Measurements from ENCODE around the gene ARPC1A.
A peak's percentile ranks its signal among the peaks of the same experiment; 100 is the strongest.

The ARPC1A gene

GRCh38 chr7:99410635-99411034, 84.9 kb downstream of the ARPC1A start:
- DNase-seq: no peak

GRCh38 chr7:99415513-99416127, 89.9 kb downstream of the ARPC1A start:
- peak; percentile 35 to 54 (median 42) for DNase-seq

Measured in suppressor macrophage (primary cell).